ENCODE measurements around the gene CPN1.
A peak's percentile ranks its signal among the peaks of the same experiment; 100 is the strongest.

The CPN1 gene

DNA sequence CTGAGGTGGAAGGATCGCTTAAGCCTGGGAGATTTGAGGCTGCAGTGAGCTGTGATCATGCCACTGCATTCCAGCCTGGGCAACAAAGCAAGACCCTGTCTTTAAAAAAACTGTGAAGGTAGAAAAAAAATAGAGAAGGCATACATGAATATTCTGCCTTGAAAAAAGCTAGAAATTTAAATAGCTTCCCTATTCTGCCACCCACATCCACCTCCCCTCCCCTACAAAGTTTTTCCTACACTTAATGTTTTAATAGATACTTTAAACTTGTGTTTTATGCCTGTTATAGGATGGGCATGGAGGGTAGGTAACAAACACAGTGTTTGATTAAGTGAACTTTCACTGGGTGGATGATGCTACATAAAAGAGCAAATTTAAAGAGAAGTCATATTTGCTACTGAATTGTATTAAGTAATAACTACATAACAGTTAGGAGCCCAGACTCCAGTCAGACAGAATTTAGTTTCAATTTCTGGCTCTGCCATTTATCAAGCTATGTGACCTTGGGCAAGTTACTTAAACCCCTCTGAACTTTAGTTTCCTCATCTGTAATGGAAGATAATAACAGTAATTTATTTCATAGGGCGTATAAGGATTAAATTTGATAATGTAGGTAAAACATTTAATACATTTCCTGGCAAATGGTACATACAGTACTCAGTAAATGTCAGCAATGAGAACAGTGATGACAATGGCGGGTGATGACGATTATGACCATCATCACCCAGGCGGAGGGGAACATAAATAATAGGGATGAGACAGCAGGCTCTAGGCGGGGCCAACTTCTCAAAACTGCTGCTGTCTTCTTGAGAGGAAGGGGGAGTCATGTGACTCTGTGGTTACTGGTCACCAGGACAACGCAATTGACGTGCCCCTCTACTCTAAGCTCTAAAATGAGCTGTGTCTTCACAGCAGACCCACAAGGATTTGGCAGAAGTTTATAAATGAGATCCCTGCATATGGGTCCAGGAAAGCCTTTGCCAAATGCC, 87.7 kb downstream of the CPN1 start:
- Histone ChIP-seq H2BK5ac (ENCODE audit: low read length) (no peak overlapping the region), H3K9ac (ENCODE audit: low read length) (no peak overlapping the region), H3K18ac (ENCODE audit: low read length) (no peak overlapping the region), H3K27me3 (ENCODE audit: insufficient read depth, low read length, poor library complexity) (no peaks in the 10 kb centered on the region), H4K5ac (ENCODE audit: low read length) (no peak overlapping the region), H2BK15ac (replicated peaks; ENCODE audit: low read depth) (no peak overlapping the region), H3K4me2 (ENCODE audit: low read length) (no peak overlapping the region), H3K27ac (ENCODE audit: low read depth, low read length) (no peak overlapping the region), H3K79me2 (ENCODE audit: control insufficient read depth, insufficient read depth, low read length) (peaks cover 5% of the 10 kb centered on the region), H4K8ac (ENCODE audit: low read depth, low read length) (no peak overlapping the region), H3K4ac (ENCODE audit: low read depth, low read length) (no peak overlapping the region), H3K4me3 (ENCODE audit: low read length) (no peak overlapping the region), H2AK5ac (ENCODE audit: low read length) (no peak overlapping the region), H3K79me1 (ENCODE audit: low read length) (peaks cover 7% of the 10 kb centered on the region), H3K56ac (ENCODE audit: low read length) (no peak overlapping the region), H3K23ac (ENCODE audit: low read length) (no peak overlapping the region), H3K4me1 (ENCODE audit: control insufficient read depth, low read depth, low read length) (no peaks in the 10 kb centered on the region), H2BK120ac (ENCODE audit: low read depth, low read length) (no peak overlapping the region), H3K36me3 (ENCODE audit: control insufficient read depth, insufficient read depth, low read length) (no peaks in the 10 kb centered on the region)
- WGBS (ENCODE audit: extremely low coverage, insufficient coverage, low lambda C conversion rate), result no CpG with 5 or more reads among the region's 8 CpGs
- peak; percentile 62 for DNase-seq
